ENCODE results near the gene ANKRD50.

The ANKRD50 gene

GRCh38 chr4:124686279-124686678 is 26.3 kb downstream of the ANKRD50 start:
- Histone ChIP-seq H4K20me1 (ENCODE audit: control insufficient read depth, insufficient read depth, low read depth, low read length) (no peaks in the 10 kb centered on the region), H3K79me2 (ENCODE audit: control insufficient read depth, low read length) (no peaks in the 10 kb centered on the region), H3K27me3 (ENCODE audit: control insufficient read depth, low read length) (no peaks in the 10 kb centered on the region), H3K4me3 (ENCODE audit: low read length) (no peak overlapping the region), H3K9me2 (replicated peaks; ENCODE audit: control insufficient read depth, low read length) (no peaks in the 10 kb centered on the region), H3K27ac (ENCODE audit: low read depth, low read length) (no peak overlapping the region), H3K36me3 (ENCODE audit: control insufficient read depth, low read length) (no peaks in the 10 kb centered on the region), H3K4me2 (ENCODE audit: low read length) (no peak overlapping the region), H3F3A (ENCODE audit: control insufficient read depth, insufficient read depth) (no peaks in the 10 kb centered on the region), H3K9me3 (ENCODE audit: control insufficient read depth, insufficient read depth, low read length) (no peaks in the 10 kb centered on the region), H3K4me1 (ENCODE audit: control insufficient read depth, low read length) (no peaks in the 10 kb centered on the region)
- TF ChIP-seq CTCF (IDR thresholded peaks at IDR 0.05; ENCODE audit: low read depth, low read length, poor library complexity, severe bottlenecking) (no peak), EZH2phosphoT487 (IDR thresholded peaks at IDR 0.05; ENCODE audit: borderline replicate concordance, low read length) (no peak)

GRCh38 chr4:124685851-124686250 is 26.7 kb downstream of the ANKRD50 start:
- H3K36me3 ChIP-seq (ENCODE audit: control insufficient read depth, low read length) = no peaks in the 10 kb centered on the region
- no peaks in the 10 kb centered on the region for H3F3A ChIP-seq (ENCODE audit: control insufficient read depth, insufficient read depth)
- no peaks in the 10 kb centered on the region for H3K9me3 ChIP-seq (ENCODE audit: control insufficient read depth, insufficient read depth, low read length)
- no peaks in the 10 kb centered on the region for H3K4me1 ChIP-seq (ENCODE audit: control insufficient read depth, low read length)
- no peaks in the 10 kb centered on the region for H4K20me1 ChIP-seq (ENCODE audit: control insufficient read depth, insufficient read depth, low read depth, low read length)
- H3K4me3 ChIP-seq (ENCODE audit: low read length) = no peak overlapping the region
- no peaks in the 10 kb centered on the region for H3K9me2 ChIP-seq (replicated peaks; ENCODE audit: control insufficient read depth, low read length)
- H3K4me2 ChIP-seq (ENCODE audit: low read length) = no peak overlapping the region
- H3K27ac ChIP-seq (ENCODE audit: low read depth, low read length) = no peak overlapping the region
- no peaks in the 10 kb centered on the region for H3K79me2 ChIP-seq (ENCODE audit: control insufficient read depth, low read length)
- no peaks in the 10 kb centered on the region for H3K27me3 ChIP-seq (ENCODE audit: control insufficient read depth, low read length)
- TF ChIP-seq CTCF (IDR thresholded peaks at IDR 0.05; ENCODE audit: low read depth, low read length, poor library complexity, severe bottlenecking) = no peak
- TF ChIP-seq EZH2phosphoT487 (IDR thresholded peaks at IDR 0.05; ENCODE audit: borderline replicate concordance, low read length) = no peak

GRCh38 chr4:124684301-124684700 is 28.2 kb downstream of the ANKRD50 start:
- H3K4me1 ChIP-seq (ENCODE audit: control insufficient read depth, low read length) = no peaks in the 10 kb centered on the region
- H3K79me2 ChIP-seq (ENCODE audit: control insufficient read depth, low read length) = no peaks in the 10 kb centered on the region
- H3K27ac ChIP-seq (ENCODE audit: low read depth, low read length) = no peak overlapping the region
- no peak overlapping the region for H3K4me3 ChIP-seq (ENCODE audit: low read length)
- no peaks in the 10 kb centered on the region for H3F3A ChIP-seq (ENCODE audit: control insufficient read depth, insufficient read depth)
- H3K4me2 ChIP-seq (ENCODE audit: low read length) = no peak overlapping the region
- H3K9me3 ChIP-seq (ENCODE audit: control insufficient read depth, insufficient read depth, low read length) = no peaks in the 10 kb centered on the region
- no peaks in the 10 kb centered on the region for H3K9me2 ChIP-seq (replicated peaks; ENCODE audit: control insufficient read depth, low read length)
- no peaks in the 10 kb centered on the region for H3K27me3 ChIP-seq (ENCODE audit: control insufficient read depth, low read length)
- H3K36me3 ChIP-seq (ENCODE audit: control insufficient read depth, low read length) = no peaks in the 10 kb centered on the region
- H4K20me1 ChIP-seq (ENCODE audit: control insufficient read depth, insufficient read depth, low read depth, low read length) = no peaks in the 10 kb centered on the region
- TF ChIP-seq CTCF (IDR thresholded peaks at IDR 0.05; ENCODE audit: low read depth, low read length, poor library complexity, severe bottlenecking) (no peak), EZH2phosphoT487 (IDR thresholded peaks at IDR 0.05; ENCODE audit: borderline replicate concordance, low read length) (no peak)

GRCh38 chr4:124682384-124682783 is 30.1 kb downstream of the ANKRD50 start:
- no peaks in the 10 kb centered on the region for H3K79me2 ChIP-seq (ENCODE audit: control insufficient read depth, low read length)
- H3F3A ChIP-seq (ENCODE audit: control insufficient read depth, insufficient read depth) = no peaks in the 10 kb centered on the region
- H3K9me3 ChIP-seq (ENCODE audit: control insufficient read depth, insufficient read depth, low read length) = no peaks in the 10 kb centered on the region
- TF ChIP-seq EZH2phosphoT487 (IDR thresholded peaks at IDR 0.05; ENCODE audit: borderline replicate concordance, low read length) = no peak
- no peak for TF ChIP-seq CTCF (IDR thresholded peaks at IDR 0.05; ENCODE audit: low read depth, low read length, poor library complexity, severe bottlenecking)
- no peak overlapping the region for H3K27ac ChIP-seq (ENCODE audit: low read depth, low read length)
- no peaks in the 10 kb centered on the region for H3K27me3 ChIP-seq (ENCODE audit: control insufficient read depth, low read length)
- H4K20me1 ChIP-seq (ENCODE audit: control insufficient read depth, insufficient read depth, low read depth, low read length) = no peaks in the 10 kb centered on the region
- no peak overlapping the region for H3K4me3 ChIP-seq (ENCODE audit: low read length)
- no peak overlapping the region for H3K4me2 ChIP-seq (ENCODE audit: low read length)
- H3K36me3 ChIP-seq (ENCODE audit: control insufficient read depth, low read length) = no peaks in the 10 kb centered on the region
- H3K4me1 ChIP-seq (ENCODE audit: control insufficient read depth, low read length) = no peaks in the 10 kb centered on the region
- H3K9me2 ChIP-seq (replicated peaks; ENCODE audit: control insufficient read depth, low read length) = no peaks in the 10 kb centered on the region
